ENCODE measurements around the gene MRPS9.

DNA sequence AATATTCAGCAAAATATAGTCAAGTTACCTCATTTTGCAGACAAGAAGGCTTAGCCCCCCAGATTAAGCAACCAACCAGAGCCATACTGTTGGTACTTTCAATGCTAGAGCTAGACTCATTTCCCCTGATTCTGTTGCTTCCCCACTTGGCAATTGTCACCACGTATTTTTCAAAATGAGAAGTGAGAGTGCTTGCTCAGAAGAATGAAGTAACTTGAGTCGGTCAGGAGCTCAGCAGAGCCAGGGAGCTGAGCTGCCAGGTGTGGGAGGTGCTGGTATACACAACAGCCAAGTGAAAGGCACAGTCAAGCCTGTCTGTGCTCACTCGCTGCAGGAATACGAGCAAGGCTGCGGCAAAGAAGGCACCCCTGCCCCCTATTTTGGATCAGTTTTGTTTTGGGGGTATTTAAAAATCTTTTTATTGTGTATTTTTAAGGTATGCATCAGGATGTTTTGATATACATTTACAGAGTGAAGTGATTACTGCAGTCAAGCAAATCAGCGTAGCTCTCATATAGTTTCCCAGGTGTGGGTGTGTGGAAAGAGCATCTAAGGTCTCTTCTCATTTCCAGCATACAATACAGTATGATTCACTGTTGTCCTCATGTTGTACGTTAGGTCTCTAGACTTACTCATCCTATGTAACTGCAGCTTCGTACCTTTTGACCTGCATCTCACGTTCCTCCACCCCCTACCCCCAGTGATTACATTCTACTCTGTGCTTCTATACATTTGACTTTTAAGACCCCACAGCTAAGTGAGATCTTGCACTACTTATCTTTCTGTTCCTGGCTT, 62.4 kb downstream of the MRPS9 start:
- TF ChIP-seq CTCF (IDR thresholded peaks at IDR 0.05) (no peak), ZFX (IDR thresholded peaks at IDR 0.05; ENCODE audit: borderline replicate concordance) (no peak)

All from 22Rv1 (cell line).